NCI-H2227 (cell line): ENCODE measurements around the gene HRH3.

Source experiments
- DNase-seq: peaks from one replicate; lab custom pipeline; 2025; ENCODE audit not compliant: unreplicated experiment; lab: John Stamatoyannopoulos, UW

The HRH3 gene

DNA sequence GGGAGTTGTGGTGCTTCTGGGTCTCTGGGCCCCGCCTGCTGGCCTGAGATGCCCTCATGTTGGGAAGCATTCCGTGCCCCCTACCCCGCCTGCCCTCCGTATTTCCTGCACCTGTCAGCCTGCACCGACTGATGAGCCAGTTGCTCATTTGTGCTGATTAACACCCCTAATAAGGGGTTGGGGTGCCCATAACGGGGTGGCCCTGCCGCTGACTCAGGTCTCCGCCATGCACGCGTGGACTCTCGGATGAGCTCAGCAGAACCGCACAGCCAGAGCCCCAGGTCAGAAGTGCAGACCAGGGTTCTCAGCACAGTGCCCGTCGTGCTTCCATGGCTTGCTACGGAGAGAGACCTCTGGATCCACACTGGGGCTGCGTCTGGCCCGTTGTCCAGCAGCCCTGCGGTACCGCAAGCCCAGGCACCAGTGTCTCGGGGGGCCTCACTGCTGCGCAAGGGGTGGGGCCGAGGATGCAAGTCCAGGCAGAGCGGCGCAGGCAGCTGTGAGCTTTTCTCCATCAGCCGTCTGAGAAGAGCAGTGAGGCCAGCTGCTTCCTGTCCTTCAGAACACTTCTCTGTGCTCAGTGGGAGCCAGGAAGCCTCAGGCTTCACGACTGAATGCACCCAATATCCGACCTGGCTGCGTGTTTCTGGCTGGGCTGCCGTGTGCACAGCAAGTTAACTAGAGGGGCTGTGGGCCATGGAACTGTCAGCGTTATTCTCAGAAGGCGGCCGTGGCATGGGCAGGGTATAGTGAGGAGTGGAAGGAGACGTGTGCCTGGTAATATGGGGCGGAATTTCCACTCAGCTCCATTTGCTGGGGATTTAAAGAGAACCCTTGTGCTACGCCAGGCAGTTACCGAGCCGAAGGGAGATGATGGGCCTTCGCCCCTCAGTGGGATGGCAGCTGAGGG is 18.6 kb downstream of the HRH3 start:
- no peak for DNase-seq

DNA sequence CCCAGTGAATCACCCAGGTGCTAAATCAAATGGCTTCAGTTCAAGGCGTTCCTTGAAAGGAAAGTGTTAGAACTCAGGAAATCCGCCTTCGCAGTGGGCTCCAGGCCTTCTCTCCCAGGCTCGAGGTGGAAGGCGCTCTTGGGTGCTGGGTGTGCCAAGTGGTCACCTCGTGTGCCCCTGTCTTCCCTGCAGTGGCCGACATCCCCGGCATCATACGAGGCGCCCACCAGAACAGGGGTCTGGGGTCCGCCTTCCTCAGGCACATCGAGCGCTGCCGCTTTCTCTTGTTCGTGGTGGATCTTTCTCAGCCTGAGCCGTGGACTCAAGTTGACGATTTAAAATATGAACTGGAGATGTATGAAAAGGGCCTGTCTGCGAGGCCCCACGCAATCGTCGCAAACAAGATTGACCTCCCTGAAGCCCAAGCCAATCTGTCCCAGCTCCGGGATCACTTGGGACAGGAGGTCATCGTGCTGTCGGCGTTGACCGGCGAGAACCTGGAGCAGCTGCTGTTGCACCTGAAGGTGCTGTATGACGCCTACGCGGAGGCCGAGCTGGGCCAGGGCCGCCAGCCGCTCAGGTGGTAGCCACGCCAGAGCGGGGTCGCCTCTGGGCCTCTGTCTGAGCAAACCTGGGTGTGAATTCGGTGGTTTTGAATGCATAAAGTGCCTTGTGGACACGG is 19.4 kb downstream of the HRH3 start:
- no peak for DNase-seq

DNA sequence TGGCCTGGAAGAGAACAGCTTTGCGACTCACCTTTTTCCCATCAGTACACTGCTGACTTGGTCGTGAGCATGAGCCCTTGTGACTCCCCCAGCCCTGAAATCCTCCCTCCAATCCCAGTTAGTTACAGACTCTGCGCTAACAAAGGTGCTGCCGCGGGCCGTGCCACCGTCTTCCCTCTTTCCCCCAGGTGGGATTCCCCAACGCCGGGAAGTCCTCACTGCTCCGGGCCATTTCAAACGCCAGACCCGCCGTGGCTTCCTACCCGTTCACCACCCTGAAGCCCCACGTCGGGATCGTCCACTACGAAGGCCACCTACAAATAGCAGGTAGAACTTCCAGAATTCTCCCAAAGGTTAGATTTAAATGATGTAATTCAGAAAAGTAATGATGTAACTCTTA is 21.1 kb downstream of the HRH3 start:
- DNase-seq = no peak

DNA sequence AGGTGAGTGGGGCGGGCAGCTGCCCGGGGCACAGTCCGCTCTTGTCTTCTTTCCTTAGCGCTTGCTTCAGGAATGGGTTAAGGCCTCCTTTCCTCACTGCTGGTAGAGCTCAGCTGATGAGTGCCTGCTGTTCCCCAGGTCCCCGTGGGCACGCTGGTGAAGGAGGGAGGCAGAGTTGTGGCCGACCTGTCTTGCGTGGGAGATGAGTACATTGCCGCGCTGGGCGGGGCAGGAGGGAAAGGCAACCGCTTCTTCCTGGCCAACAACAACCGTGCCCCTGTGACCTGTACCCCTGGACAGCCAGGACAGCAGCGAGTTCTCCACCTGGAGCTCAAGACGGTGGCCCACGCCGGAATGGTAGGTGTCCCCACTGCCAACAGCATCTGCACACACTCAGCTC is 21.6 kb downstream of the HRH3 start:
- no peak for DNase-seq

DNA sequence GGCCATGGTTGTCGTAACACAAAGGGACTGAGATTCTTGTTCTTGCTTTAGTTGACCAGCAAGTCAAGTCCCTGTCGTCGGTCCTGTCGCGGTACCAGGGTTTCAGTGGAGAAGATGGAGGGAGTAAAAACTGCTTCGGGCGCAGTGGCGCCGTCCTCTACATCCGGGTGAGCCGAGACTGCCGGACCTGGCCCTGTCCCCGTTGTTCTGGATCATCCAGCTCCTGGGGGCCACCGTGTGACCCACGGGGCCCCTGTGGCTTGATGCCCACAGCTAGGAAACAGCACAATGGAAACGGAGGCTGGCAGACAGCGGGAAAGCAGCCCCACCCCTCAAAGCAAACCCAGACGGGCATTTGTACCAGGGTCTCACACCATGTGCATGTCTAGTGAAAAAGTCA is 22.3 kb downstream of the HRH3 start:
- no peak for DNase-seq

DNA sequence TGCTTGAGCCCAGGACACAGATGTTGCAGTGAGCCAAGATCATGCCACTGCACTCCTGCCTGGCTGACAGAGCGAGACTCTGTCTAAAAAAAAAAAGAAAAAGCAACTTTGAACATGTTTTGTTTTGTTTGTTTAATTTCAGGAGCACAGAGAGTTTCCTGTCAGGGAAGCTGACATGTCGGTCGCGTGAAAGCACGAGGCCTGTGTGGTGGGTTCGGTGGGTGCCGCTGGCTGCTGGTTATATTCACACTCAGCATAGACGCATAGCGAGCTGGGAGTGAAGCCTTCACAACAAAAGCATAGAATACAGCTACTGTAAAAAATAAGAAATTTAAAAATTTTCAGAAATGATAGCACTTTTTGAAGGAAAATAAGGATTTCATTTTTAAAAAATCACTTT is 22.8 kb downstream of the HRH3 start:
- DNase-seq = no peak

DNA sequence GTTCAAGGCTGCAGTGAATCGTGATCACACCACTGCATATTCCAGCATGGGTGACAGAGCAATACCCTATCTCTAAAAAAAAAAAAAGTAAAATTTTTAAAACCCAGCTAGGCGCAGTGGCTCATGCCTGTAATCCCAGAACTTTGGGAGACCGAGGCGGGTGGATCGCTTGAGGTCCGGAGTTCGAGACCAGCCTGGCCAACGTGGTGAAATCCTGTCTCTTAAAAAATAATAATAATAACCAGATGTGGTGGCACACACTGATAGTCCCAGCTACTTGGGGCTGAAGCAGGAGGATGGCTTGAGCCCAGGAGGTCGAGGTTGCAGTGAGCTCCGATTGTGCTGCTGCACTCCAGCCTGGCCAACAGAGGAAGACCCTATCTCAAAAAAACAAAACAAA is 23.8 kb downstream of the HRH3 start:
- no peak for DNase-seq

DNA sequence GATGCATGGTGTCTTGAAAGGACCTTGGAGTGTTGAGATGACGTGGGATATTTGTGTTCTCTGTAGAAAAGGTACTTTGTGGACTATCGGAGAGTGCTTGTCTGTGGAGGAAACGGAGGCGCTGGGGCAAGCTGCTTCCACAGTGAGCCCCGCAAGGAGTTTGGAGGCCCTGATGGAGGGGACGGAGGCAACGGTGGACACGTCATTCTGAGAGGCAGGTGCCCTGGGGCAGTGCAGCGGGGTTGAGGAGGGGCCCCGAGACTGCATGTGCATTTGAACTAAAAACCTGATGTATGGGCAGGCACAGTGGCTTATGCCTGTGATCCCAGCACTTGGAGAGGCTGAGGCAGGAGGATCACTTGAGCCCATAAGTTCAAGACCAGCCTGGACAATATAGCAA is 24.3 kb downstream of the HRH3 start:
- no peak for DNase-seq

DNA sequence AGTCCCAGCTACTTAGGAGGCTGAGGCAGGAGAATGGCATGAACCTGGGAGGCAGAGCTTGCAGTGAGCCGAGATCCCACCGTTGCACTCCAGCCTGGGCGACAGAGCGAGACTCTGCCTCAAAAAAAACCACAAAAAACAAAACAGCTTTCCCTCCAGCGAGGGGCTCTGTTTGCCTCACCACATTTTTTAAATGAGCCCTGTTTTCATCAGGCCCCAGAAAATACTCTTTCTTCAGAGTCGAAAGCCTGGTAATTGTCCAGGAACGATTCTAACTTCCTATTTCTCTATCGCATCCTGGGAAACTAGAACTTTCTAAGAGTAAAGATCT is 25.0 kb downstream of the HRH3 start:
- no peak for DNase-seq

DNA sequence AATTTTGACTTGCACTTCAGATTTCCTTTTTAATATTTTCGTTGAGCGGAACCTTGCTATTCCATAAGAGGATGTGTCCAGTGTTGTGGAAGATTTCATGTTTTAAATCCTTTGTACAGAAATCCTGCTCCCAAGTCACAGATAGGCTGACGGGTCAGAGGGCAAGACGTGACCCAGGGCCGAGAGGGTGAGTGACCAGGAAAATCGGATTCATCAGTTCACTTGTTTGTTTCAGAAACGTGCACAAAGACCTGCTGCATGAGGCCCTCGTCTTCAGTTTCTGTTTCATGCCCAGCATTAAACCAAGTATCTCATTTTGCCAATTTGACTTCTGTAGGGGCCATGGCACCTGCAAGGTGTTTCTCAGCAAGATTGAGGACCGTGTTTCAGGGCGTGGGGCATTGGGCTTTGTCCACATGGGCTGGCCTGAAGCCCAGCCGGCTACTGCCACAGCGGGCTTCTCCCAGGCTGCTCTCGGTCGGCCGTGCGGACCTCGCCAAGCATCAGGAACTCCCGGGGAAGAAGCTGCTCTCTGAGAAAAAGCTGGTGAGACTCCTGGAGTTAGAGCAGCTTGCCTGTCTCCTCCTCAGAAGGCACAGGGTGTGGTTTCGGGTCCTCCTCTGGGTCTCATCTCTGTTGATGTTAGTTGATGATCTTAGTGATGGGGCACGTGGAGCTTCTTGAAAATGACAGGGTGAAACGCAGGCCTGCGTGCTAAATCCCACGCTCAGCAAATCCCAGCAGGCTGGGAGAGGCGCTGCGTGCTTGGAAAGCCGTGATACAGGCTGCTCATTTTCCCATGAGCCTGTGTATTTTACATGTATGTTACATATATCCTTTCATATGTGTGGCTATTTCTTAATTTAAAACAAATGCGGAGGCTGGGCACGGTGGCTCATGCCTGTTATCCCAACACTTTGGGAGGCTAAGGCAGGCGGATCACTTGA is 26.7 kb downstream of the HRH3 start:
- no peak for DNase-seq

DNA sequence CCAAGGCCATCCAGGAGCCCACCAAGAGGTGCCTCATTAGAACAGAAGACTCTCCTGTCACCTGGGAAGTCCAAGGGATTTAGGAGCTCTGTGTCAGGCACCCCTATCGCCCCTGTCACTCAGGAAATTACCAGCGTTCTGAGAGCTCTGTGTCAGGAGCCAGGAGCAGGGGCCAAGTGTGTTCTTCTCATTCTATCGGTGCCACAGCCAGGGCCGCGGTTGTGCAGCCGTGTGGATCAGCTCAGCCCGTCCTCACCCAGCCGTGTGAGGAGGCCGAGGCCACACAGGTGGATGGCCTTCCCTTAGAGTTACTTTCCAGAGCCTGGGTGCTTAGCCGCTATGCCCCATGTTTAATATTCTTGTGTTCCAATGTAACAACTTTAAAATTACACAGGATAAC is 27.4 kb downstream of the HRH3 start:
- no peak for DNase-seq

DNA sequence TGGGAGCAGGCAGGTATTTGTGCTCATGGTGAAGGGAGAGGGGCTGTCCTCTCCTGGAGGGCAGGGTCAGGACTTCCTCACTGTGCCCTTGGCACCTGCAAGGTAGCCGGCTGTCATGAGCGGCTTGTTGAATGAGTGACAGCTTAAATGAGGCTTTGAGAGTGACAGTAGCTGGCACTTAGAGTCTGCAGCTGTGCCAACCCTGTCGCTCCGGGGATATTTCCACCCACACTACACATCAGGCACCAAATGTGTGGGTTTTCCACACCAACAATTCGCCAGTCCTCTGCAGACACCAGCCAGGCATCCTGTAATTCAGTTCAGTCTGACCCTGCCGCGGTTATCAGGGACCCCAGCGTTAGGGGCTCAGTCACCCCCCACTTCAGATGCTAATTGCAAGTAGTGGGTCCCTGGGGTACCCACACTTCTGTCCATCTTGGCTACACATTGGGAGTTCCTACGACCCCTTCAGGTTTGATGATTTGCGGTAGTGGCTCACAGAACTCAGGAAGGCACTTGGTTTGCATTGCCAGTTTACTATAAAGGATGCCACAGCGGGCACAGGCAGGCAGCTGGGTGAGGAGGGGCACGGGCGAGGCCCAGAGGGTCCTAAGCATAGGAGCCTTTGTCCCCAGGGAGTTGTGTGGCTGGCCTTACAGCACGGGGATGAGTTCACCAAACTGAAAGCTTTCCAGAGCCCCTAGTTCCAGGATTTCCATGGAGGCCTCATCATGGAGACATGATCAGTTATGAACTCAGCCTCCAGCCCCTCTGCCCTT is 28.1 kb downstream of the HRH3 start:
- DNase-seq = no peak

DNA sequence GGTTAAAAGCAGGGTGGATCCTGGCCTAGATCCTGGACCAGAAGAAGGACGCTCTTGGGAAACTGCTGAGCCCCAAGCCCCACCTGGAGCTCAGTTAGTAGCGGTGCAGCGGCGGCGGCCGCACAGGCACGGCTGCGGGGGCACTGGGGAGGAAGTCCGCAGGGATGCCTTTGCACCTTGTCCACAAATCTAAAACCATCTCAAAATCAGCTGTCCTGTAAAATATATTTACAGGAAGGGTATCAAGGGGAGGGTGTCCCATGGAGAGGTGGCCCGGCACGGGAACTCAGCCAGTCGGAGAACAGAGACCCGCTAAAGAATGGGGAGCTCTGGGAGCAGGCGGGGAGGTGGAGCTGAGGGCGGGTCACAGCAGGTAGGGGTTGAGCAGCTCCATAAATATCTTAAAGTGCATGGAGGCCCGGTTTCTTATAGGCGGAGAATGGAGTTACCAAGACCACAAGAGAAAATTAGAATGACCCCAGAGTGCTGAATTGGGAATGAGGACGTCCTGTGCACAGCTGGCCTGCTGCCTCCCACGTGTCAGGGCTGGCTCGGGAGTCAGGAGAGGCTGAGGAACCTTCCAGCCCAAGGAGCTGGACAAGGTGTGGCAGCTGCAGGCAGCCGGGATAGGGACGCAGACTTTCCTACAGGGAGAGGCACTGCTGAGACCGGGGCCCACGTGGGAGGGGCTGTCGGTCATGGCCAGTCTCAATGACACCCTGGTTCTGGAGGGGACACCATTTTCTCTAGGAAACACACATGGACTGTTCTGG is 29.3 kb downstream of the HRH3 start:
- peak; percentile 46 for DNase-seq

DNA sequence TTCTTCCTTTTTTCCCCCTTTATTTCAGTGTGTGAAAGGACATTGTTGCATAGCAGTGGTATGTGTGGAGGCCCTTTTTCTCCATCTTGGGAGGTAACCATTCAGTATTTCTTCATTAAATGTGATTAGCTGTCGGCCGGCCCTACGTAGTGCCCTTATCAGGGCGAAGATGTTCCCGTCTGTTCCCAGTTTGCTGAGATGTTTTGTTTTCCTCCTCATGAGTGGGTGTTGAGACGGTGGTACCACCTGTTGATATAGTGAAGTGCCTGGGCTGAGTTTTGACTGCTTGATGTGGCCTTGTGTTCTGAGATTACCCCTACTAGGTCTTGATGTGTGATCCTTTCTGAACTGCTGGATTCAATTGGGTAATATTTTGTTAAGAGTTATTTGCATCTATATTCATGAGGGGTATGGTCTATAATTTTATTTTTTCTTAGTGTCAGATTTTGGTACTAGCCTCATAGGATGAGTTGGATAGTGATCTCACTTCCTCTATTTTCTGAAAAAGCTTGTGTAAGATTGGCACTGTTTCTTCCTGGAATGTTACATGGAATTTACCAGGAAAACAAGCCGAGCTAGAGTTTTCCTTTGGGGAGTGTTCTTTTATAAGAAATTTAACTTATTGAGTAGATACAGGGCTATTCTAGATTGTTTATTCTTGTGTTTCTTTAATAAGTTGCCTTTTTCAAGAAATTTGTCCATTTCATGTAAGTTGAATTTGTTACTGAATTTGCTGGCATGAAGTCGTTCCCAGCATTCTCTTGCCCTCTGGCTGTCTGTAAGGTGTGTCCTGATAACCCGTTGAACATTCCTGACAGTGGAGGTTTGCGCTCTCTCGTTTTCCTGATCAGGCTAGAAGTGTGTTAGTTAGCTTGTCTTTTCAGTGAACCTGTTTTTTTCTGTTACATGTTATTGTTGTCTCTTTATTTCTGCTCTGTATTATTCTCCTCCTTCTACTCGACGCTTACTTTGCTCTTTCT is 32.9 kb downstream of the HRH3 start:
- DNase-seq = no peak

DNA sequence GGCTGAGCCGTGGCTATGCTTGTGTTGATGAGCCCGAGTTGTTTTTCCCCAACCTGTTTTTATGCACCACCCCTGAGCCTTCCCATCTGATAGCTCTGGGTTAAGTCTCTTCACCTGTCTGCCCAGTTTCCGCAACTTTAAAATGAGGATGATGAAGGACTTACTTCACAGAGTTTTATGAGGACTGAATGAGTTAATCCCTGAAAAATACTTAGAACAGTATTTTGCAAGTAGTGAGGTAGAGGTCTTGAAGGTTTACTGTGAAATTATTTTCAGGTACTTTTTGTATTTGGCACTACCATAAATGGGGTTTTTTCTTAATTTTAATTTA is 34.0 kb downstream of the HRH3 start:
- no peak for DNase-seq

DNA sequence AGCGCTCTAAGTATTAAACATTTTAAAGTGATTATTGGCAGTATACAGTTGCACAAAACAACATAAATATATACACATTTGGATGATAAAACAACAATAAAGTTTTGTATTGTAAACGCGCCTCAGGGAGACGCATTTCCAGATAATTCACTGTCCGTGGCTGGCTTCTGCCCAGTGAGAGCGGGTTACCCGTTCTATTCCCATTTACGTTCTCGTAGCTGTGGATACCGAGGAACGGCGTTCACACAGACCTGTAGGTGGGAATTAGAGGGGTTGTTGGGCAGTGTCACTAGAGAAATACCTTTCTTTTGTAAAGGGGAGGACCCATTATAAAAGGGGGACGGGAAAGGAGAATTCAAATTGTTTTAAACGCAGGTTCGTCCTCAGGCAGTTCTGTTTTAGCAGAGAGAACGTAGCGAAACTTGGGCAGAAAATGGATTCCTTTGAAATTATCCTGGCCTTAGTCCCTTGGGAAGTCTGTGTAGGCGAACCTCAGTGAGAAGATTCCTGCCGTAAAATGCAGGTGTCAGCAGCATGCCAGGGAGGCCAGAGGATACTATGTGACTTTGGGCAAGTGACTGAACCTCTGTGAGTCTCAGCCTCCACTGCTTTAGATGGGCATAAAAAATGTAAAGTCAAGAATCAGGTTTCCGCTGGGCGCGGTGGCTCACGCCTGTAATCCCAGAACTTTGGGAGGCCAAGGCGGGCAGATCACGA is 36.5 kb downstream of the HRH3 start:
- peak; percentile 34 for DNase-seq

DNA sequence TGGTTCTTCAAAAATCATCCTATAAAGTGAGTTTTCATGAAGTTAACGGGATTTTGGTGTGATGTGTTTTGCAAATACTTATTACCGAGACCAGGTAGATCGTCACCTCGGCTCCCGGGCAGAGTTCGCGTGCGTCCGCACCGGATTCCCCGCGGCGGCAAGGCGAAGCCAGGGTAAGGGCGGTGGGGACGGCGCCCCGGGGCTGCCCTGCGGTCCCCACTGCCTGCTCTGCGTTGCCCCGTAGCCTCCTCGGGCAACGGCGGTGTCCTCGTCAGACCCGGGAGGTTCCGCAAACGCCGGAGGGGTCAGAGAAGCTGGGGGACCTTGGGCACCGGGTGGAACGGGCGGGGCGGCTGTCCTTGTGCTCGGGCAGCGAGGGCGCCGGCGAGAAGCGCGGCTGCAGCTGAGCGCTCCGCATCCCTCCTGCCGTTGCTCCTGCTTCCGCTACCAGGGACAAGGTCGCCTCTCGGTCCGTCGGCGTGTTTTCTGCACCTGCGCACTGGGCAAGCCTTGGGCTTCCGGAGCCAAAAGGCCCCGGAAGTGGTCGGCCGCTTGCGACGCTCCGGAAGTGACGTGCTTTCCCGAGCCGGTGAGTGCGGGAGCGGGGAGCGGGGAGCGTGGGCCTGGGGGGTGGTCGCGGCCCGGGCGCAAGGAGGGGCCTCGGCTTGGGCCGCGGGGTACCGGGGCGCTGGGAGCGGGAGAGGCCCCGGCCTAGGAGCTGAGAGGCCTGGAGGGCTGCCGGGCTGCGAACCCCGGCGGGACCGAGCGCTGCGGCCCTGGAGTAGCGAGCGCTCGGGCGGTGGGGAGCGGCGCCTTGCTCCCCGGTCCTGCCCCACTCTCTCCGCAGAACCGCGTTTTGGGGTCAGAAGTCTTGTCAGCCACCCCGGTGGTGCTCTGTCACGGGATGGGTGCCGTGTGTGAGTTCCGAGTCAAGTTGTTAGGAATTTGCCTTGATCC is 37.3 kb downstream of the HRH3 start, which contains the start of gene MTG2:
TSS of gene MTG2 (plus strand) at position 560 of the 957 bp plus-strand sequence. CDS start 10,393 bp downstream, outside the sequence.
- DNase-seq = peak; percentile 99
